ENCODE data around the gene UBIAD1. TPM values are rescaled to one million over a fixed set of nuclear protein-coding genes. Genes with fewer than 3 reads are reported as not detected.

UBIAD1 gene
- total RNA-seq, 1 donor from 2014 or later, result 10.5 TPM

DNA sequence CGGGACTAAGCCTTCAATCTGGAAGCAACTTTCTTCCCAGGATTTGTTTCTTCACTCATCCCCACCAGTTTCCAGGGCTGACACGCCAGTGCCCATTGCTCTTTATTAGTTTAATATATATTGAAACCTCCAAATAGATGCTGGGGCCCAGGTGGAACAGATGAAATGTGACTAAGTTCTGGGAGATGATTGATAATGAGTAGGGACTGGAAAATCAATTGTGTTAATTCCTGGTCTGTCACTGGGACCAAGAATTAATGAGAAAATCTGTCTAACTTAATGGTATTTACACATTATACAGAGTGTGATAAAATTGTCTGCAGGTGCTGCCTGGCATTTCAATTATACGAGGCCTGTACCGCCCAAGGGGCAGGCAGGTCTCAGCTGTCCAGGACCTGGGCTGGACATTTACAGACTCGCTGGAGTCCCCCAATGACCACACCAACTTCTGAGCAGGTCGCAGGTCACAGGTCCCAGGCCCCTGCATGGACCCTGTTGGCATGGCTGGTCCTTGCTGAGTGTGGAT lies 35.8 kb downstream of the UBIAD1 start:
- H3K9me3 ChIP-seq, result no peaks in the 10 kb centered on the region
- H3K4me1 ChIP-seq, result no peaks in the 10 kb centered on the region
- H3K36me3 ChIP-seq, result no peaks in the 10 kb centered on the region
- intact Hi-C loops (cut with DNase I), result no loop called here
- DNase-seq, result no peak
- no peak overlapping the region for H3K4me3 ChIP-seq
- no peaks in the 10 kb centered on the region for H3K27me3 ChIP-seq (ENCODE audit: low read depth)
- no peak for ATAC-seq
- H3K27ac ChIP-seq, result no peak overlapping the region
- TF ChIP-seq, protein P1, sequence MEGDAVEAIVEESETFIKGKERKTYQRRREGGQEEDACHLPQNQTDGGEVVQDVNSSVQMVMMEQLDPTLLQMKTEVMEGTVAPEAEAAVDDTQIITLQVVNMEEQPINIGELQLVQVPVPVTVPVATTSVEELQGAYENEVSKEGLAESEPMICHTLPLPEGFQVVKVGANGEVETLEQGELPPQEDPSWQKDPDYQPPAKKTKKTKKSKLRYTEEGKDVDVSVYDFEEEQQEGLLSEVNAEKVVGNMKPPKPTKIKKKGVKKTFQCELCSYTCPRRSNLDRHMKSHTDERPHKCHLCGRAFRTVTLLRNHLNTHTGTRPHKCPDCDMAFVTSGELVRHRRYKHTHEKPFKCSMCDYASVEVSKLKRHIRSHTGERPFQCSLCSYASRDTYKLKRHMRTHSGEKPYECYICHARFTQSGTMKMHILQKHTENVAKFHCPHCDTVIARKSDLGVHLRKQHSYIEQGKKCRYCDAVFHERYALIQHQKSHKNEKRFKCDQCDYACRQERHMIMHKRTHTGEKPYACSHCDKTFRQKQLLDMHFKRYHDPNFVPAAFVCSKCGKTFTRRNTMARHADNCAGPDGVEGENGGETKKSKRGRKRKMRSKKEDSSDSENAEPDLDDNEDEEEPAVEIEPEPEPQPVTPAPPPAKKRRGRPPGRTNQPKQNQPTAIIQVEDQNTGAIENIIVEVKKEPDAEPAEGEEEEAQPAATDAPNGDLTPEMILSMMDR (IDR thresholded peaks at IDR 0.05), result no peak

DNA sequence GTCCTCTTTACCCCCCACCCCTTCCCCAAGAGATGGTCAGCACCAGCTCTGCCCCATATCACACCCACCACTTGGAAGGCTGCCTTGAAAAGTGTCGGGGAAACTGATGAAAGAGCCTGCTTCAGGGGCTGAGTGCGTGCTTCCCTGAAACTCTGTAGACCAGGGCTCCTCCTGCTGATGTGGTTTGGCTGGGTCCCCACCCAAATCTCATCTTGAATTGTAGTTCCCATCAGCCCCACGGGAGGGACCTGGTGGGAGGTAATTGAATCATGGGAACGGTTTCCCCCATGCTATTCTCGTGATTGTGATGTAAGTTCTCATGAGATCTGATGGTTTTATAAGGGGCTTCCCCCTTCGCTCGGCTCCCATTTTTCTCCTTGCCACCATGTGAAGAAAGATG lies 36.4 kb downstream of the UBIAD1 start:
- ATAC-seq, result no peak

DNA sequence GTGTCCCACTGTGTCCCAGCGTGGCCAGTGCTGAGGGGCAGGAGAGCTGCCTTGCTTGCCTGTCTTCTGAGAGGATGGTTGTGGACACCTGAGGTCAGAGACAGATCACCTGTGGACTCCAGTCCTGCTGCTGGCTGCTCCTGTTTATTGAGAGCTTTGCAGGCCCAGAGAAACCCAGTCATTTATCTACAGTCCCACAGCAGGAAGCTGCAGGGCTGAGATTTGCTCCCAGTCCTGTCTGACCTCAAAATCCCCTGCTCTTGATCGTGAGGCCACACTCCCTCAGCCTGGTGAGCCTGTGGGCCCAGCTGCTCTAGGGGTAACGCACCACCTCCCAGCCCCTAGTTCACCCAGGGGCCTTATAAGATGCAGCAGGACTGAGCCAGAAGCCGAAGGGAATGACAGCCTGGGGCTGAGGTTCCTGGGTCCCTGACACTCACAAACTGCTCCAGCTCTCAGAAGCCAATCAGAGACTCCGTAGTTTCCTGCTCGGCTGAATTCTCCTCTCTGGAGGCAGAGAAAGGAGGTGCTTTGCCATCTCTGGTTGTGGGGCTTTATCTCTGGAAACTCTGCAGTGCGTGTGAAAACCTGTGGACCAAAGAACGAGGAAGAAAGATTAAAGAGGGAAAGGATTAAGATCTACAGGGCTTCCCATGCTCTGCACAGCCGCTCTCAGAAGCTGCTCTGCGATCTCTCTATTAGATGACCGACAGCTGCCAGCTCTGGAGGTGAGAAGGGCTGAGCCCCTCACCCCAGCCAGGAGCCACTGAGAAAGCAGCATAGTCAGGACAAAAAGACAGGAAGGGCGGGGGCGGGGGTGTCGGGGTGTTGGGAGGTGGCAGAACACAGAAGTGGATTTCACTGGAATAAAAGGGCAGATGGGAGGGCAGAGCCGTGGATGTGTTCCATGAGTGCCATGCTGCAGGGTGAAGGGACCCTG lies 39.1 kb downstream of the UBIAD1 start:
- no peaks in the 10 kb centered on the region for H3K9me3 ChIP-seq
- TF ChIP-seq, protein P1 (IDR thresholded peaks at IDR 0.05), result no peak
- H3K27me3 ChIP-seq (ENCODE audit: low read depth), result no peaks in the 10 kb centered on the region
- no peak for DNase-seq
- no peak overlapping the region for H3K27ac ChIP-seq
- no peak overlapping the region for H3K4me3 ChIP-seq
- no peak for ATAC-seq
- H3K36me3 ChIP-seq, result no peaks in the 10 kb centered on the region
- intact Hi-C loops (cut with DNase I), result no loop called here
- H3K4me1 ChIP-seq, result no peaks in the 10 kb centered on the region

More for the DNA sequence above, 36.4 kb downstream of the UBIAD1 start:
- Histone ChIP-seq H3K4me1 (no peaks in the 10 kb centered on the region), H3K27me3 (ENCODE audit: low read depth) (no peaks in the 10 kb centered on the region), H3K36me3 (no peaks in the 10 kb centered on the region), H3K9me3 (no peaks in the 10 kb centered on the region), H3K4me3 (no peak overlapping the region), H3K27ac (no peak overlapping the region)
- intact Hi-C loops (cut with DNase I), result no loop called here
- no peak for DNase-seq
- TF ChIP-seq, protein P1 (IDR thresholded peaks at IDR 0.05), result no peak

DNA sequence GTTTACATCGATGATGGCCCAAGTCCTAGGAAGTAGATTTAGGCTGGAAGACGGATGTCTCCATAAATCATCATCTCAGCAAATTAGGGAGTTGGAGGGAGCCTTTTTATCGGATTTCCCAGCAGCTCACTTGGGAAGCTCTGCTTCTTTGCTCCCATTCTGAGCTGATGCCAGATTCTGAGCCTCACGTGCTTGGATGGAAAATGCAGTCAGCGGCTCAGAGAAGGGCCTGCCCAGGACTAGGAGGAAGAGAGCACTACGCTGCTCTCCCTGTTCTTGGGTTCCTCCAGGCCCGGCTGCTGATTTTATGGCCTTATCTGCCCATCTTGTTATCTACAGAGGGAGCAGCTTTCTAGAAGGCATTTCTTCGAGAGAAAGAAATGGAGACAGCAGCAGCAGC lies 42.0 kb downstream of the UBIAD1 start:
- no peak overlapping the region for H3K4me3 ChIP-seq
- intact Hi-C loops (cut with DNase I), result no loop called here
- TF ChIP-seq, protein P1 (IDR thresholded peaks at IDR 0.05), result no peak
- no peaks in the 10 kb centered on the region for H3K9me3 ChIP-seq
- no peak overlapping the region for H3K27ac ChIP-seq
- ATAC-seq (no peak), DNase-seq (no peak)
- H3K36me3 ChIP-seq, result no peaks in the 10 kb centered on the region
- peaks cover 3% of the 10 kb centered on the region for H3K27me3 ChIP-seq (ENCODE audit: low read depth)
- no peaks in the 10 kb centered on the region for H3K4me1 ChIP-seq

DNA sequence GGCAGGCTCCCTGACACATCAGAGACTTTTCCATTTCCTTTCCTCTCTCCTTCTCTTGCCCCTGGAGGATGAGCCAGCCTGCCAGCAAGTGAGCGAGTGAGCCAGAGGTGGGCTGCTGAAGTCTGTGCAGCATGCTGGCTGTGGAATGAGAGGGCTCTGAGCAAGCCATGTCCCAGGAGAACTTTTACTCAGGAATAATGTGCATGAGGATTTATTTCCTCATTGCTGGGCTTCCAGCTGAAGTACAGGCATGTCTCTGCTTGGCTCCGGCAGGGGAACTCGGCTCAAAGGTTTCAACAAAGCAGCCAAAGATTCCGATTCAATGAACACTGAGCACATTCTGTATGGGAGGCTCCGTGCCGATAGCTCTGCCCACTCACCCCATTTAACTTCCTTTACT lies 43.7 kb downstream of the UBIAD1 start:
- Histone ChIP-seq H3K4me3 (no peak overlapping the region), H3K9me3 (no peaks in the 10 kb centered on the region), H3K4me1 (no peaks in the 10 kb centered on the region), H3K27ac (no peak overlapping the region), H3K27me3 (ENCODE audit: low read depth) (peaks cover 10% of the 10 kb centered on the region), H3K36me3 (no peaks in the 10 kb centered on the region)
- intact Hi-C loops (cut with DNase I), result no loop called here
- DNase-seq (no peak), ATAC-seq (no peak)
- TF ChIP-seq, protein P1 (IDR thresholded peaks at IDR 0.05), result no peak
